Loucy (cell line): Measurements from ENCODE around the gene CBX7.

Source experiments
- H2AFZ ChIP-seq: fragments of 200-600 bp; sonication (generic); 2 replicates; pipeline ENCODE4 v1.6.0; 2016; ENCODE audit warnings: antibody characterized with exemption, mild to moderate bottlenecking, low read length, moderate library complexity
- H3F3A ChIP-seq: fragments of 200-600 bp; 2 replicates; pipeline ENCODE4 v1.6.0; 2016; ENCODE audit warnings: antibody characterized with exemption, low read depth, mild to moderate bottlenecking
- H3K27me3 ChIP-seq: fragments of 200-600 bp; sonication (generic); 2 replicates; pipeline ENCODE4 v1.6.1; 2014; ENCODE audit warnings: low read length, mild to moderate bottlenecking; ENCODE audit not compliant: insufficient read depth, poor library complexity, severe bottlenecking
- H3K36me3 ChIP-seq: fragments of 200-600 bp; sonication (generic); 2 replicates; pipeline ENCODE4 v1.6.1; 2016; ENCODE audit warnings: low read length; ENCODE audit not compliant: insufficient read depth
- H3K4me1 ChIP-seq: fragments of 200-600 bp; sonication (generic); 2 replicates; pipeline ENCODE4 v1.5.1; 2014; ENCODE audit warnings: low read length, mild to moderate bottlenecking; ENCODE audit not compliant: insufficient read depth, poor library complexity, severe bottlenecking
- H3K4me2 ChIP-seq: fragments of 200-600 bp; sonication (generic); 2 replicates; pipeline ENCODE4 v1.6.0; 2014; ENCODE audit warnings: antibody characterized with exemption, low read length, low read depth, mild to moderate bottlenecking; ENCODE audit not compliant: poor library complexity, severe bottlenecking
- H3K4me3 ChIP-seq: fragments of 200-600 bp; sonication (generic); 2 replicates; pipeline ENCODE4 v1.5.1; 2014; ENCODE audit warnings: low read length, mild to moderate bottlenecking, mixed read lengths; ENCODE audit not compliant: poor library complexity, severe bottlenecking
- H3K79me2 ChIP-seq: fragments of 200-600 bp; sonication (generic); 2 replicates; pipeline ENCODE4 v1.6.1; 2014; ENCODE audit warnings: low read length; ENCODE audit not compliant: insufficient read depth
- H3K9ac ChIP-seq: fragments of 200-600 bp; sonication (generic); 2 replicates; pipeline ENCODE4 v1.6.0; 2014; ENCODE audit warnings: mild to moderate bottlenecking, low read depth, low read length, moderate library complexity; ENCODE audit not compliant: poor library complexity, severe bottlenecking
- H3K9me2 ChIP-seq: fragments of 200-600 bp; sonication (generic); replicated peaks from 2 replicates; pipeline ENCODE4 v1.6.1; 2016; ENCODE audit warnings: low read depth, low read length, mixed read lengths
- H3K9me3 ChIP-seq: fragments of 200-600 bp; sonication (generic); 2 replicates; pipeline ENCODE4 v1.6.1; 2014; ENCODE audit warnings: mild to moderate bottlenecking, antibody characterized with exemption, low read length, low read depth; ENCODE audit not compliant: insufficient read depth
- H4K20me1 ChIP-seq: fragments of 200-600 bp; sonication (generic); 2 replicates; pipeline ENCODE4 v1.6.0; 2014; ENCODE audit warnings: antibody characterized with exemption, low read length, mild to moderate bottlenecking; ENCODE audit not compliant: insufficient read depth, poor library complexity, severe bottlenecking
- EZH2phosphoT487 ChIP-seq: fragments of 200-600 bp; IDR thresholded peaks from 2 replicates; pipeline ENCODE4 v1.6.1; 2018; ENCODE audit warnings: antibody characterized with exemption, mild to moderate bottlenecking, moderate library complexity, borderline replicate concordance
- TF ChIP-seq, protein P1 (sequence below): fragments of 200-600 bp; sonication (generic); conservative IDR thresholded peaks from 2 replicates; pipeline ENCODE4 v1.5.1; 2014; ENCODE audit warnings: mild to moderate bottlenecking, antibody characterized with exemption, low read length

The CBX7 gene

DNA sequence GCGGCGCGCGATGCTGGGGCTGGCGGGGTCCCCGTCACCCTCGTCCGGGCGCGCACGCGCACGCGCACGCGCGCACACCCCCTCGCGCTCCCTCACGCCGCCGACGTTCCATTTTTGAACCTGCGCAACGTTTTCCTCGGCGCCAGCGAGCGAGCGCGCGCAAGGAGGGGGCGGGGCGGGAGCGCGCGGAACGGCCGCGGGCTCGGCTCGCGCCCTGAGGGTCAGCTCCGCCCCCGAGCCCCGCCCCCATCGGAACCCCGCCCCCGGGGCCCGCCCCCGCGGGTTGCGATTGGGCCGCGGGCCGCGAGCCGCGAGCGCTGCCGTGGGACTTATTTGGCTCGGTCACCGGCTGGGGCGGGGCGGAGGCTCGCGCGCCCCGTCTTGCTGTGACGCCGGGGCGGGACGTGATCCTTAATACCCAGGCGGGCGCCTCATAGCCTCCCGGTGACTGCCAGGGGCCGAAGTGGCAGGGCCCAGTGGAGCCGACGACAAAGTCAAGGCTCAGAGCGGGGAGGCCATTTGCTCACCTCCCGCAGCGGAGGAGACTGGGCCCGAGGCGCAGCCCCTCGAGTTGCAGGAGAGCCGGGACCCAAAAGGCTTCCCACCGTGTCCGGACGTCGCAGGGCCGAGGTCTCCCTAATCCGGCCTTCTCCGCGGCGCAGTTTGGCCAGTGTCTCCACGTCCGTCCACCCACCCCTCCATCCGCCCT, at the start of gene CBX7:
Gene CBX7, minus strand, starts transcription at position 170 of the 709 bp plus-strand sequence. CDS start 236 bp downstream, outside the sequence.
- no peak for TF ChIP-seq EZH2phosphoT487
- TF ChIP-seq, protein P1, sequence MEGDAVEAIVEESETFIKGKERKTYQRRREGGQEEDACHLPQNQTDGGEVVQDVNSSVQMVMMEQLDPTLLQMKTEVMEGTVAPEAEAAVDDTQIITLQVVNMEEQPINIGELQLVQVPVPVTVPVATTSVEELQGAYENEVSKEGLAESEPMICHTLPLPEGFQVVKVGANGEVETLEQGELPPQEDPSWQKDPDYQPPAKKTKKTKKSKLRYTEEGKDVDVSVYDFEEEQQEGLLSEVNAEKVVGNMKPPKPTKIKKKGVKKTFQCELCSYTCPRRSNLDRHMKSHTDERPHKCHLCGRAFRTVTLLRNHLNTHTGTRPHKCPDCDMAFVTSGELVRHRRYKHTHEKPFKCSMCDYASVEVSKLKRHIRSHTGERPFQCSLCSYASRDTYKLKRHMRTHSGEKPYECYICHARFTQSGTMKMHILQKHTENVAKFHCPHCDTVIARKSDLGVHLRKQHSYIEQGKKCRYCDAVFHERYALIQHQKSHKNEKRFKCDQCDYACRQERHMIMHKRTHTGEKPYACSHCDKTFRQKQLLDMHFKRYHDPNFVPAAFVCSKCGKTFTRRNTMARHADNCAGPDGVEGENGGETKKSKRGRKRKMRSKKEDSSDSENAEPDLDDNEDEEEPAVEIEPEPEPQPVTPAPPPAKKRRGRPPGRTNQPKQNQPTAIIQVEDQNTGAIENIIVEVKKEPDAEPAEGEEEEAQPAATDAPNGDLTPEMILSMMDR, result no peak
- Histone ChIP-seq H3K9ac (peak within 1 kb of the TSS; percentile 54), H3K4me3 (peak within 1 kb of the TSS; percentile 79)

DNA sequence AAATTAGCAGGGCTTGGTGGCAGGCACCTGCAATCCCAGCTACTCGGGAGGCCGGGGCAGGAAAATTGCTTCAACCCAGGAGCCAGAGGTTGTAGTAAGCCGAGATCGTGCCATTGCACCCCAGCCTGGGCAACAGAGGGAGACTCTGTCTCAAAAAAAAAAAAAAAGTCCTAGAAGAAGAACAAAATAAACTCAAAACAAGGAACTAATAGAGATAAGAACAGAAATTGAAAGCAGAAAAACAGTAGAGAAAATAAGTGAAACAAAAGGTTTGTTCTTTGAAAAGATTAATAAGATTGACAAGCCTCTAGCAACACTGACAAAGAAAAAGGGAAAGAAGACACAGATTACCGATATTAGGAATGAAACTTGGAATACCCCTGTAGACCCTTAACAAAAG, 45.1 kb upstream of the CBX7 start:
- TF ChIP-seq, protein P1, result no peak
- TF ChIP-seq EZH2phosphoT487, result no peak
- H3K9me3 ChIP-seq, result no peaks in the 10 kb centered on the region
- no peaks in the 10 kb centered on the region for H3F3A ChIP-seq
- H2AFZ ChIP-seq, result no peak overlapping the region
- no peaks in the 10 kb centered on the region for H3K36me3 ChIP-seq
- H3K4me2 ChIP-seq, result no peak overlapping the region
- H3K4me3 ChIP-seq, result no peak overlapping the region
- H3K9ac ChIP-seq, result no peak overlapping the region
- H3K9me2 ChIP-seq, result no peaks in the 10 kb centered on the region
- no peaks in the 10 kb centered on the region for H4K20me1 ChIP-seq
- H3K27me3 ChIP-seq, result no peaks in the 10 kb centered on the region
- H3K79me2 ChIP-seq, result no peaks in the 10 kb centered on the region
- H3K4me1 ChIP-seq, result peaks cover 5% of the 10 kb centered on the region

More for the DNA sequence above, at the start of gene CBX7:
- Histone ChIP-seq H3K9me2 (no peaks in the 10 kb centered on the region), H2AFZ (peak within 1 kb of the TSS; percentile 89), H3K4me2 (peak within 1 kb of the TSS; percentile 72), H3F3A (no peaks in the 10 kb centered on the region; the same call in 1 of the 2 replicates), H3K9me3 (no peaks in the 10 kb centered on the region), H3K79me2 (no peaks in the 10 kb centered on the region), H3K36me3 (no peaks in the 10 kb centered on the region), H3K4me1 (peaks cover 5% of the 10 kb centered on the region), H4K20me1 (no peaks in the 10 kb centered on the region), H3K27me3 (peaks cover 1% of the 10 kb centered on the region)

DNA sequence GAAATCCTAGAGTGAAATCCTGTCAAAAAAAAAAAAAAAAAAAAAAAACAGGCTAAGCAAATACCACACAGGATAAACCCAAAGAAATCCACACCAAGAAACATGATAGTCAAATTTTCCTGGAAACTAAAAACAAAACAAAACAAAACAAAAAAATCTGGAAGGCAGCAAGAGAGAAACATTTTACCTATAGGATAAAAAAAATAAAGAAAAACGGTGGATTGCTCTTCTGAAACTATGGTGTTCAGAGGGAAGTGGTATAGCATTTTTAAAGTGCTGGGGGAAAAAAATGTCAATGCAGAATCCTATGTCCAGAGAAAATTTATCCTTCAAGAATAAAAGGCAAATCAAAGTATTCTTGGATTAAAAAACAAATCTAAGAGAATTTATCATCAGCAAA, 41.6 kb upstream of the CBX7 start:
- Histone ChIP-seq H3K9me3 (no peaks in the 10 kb centered on the region), H4K20me1 (no peaks in the 10 kb centered on the region), H3K4me2 (no peak overlapping the region)

More for the DNA sequence above, 41.6 kb upstream of the CBX7 start:
- H3K9ac ChIP-seq, result no peak overlapping the region
- H3K4me1 ChIP-seq, result no peaks in the 10 kb centered on the region
- no peaks in the 10 kb centered on the region for H3K9me2 ChIP-seq
- H3K4me3 ChIP-seq, result no peak overlapping the region
- H3K36me3 ChIP-seq, result no peaks in the 10 kb centered on the region
- H3K79me2 ChIP-seq, result no peaks in the 10 kb centered on the region
- no peak overlapping the region for H2AFZ ChIP-seq
- H3F3A ChIP-seq, result no peaks in the 10 kb centered on the region
- no peaks in the 10 kb centered on the region for H3K27me3 ChIP-seq
- TF ChIP-seq, protein P1, result no peak
- no peak for TF ChIP-seq EZH2phosphoT487
